Adipocyte (in vitro differentiated cells): Measurements from ENCODE around the gene TGIF1.
"Not testable (repeated sequence)": the region's sequence is repeated elsewhere in the genome, so short reads cannot be mapped to it uniquely, and the experiment has no call there.

Source experiments
- DNase-seq: peaks from one replicate; pipeline ENCODE4 v3.0.0-alpha.2; 2015; ENCODE audit warnings: low read depth
- H3K27me3 ChIP-seq: replicated peaks from 2 replicates; pipeline ENCODE4 v1.7.0; 2013; ENCODE audit warnings: mild to moderate bottlenecking, low read length, moderate library complexity; ENCODE audit not compliant: control insufficient read depth, insufficient read depth
- H3K36me3 ChIP-seq: 2 replicates; pipeline ENCODE4 v1.7.0; 2013; ENCODE audit warnings: low read length, mild to moderate bottlenecking, moderate library complexity; ENCODE audit not compliant: control insufficient read depth, insufficient read depth, severe bottlenecking
- H3K4me1 ChIP-seq: 2 replicates; pipeline ENCODE4 v1.7.0; 2013; ENCODE audit warnings: mild to moderate bottlenecking, low read length, moderate library complexity; ENCODE audit not compliant: control insufficient read depth, insufficient read depth
- H3K4me3 ChIP-seq: 2 replicates; pipeline ENCODE4 v1.7.0; 2013; ENCODE audit warnings: mild to moderate bottlenecking, low read length, moderate library complexity
- H3K9ac ChIP-seq: 2 replicates; pipeline ENCODE4 v1.7.0; 2013; ENCODE audit warnings: mild to moderate bottlenecking, low read length, moderate library complexity
- H3K9me3 ChIP-seq: 2 replicates; pipeline ENCODE4 v1.7.0; 2013; ENCODE audit warnings: mild to moderate bottlenecking, low read length, moderate library complexity; ENCODE audit not compliant: control insufficient read depth

Gene TGIF1

GRCh38 chr18:3412528-3412927 is 37.4 kb upstream of the TGIF1 start:
- not testable (repeated sequence) for H3K4me1 ChIP-seq, H3K36me3 ChIP-seq, H3K9ac ChIP-seq, H3K9me3 ChIP-seq, DNase-seq, H3K27me3 ChIP-seq
- H3K4me3 ChIP-seq: peak overlapping the region; percentile 82

GRCh38 chr18:3415110-3415509 is 34.9 kb upstream of the TGIF1 start:
- no peak overlapping the region for H3K9ac ChIP-seq
- H3K4me3 ChIP-seq: no peak overlapping the region
- H3K27me3 ChIP-seq: no peaks in the 10 kb centered on the region
- no peaks in the 10 kb centered on the region for H3K36me3 ChIP-seq
- no peak for DNase-seq
- H3K4me1 ChIP-seq: no peaks in the 10 kb centered on the region
- H3K9me3 ChIP-seq: no peaks in the 10 kb centered on the region

DNA sequence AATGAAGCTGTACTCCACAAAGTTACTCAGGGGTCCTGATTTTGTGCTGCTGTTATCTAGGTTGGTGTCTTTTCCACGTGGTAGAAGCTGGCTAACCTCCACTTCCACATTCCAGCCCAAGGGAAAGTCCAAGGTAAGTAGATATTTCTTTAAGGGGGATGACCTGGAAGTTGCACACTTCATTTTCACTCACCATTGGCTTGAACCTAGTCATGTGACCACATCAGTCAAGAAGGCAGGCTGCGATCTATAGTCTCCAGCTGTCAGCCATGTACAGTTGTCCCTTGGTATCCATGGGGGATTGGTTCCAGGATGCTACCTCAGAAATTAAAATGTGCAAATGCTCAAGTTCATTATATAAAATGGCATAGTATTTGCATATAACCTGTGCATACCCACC is 31.9 kb upstream of the TGIF1 start:
- Histone ChIP-seq H3K9ac (no peak overlapping the region), H3K27me3 (no peaks in the 10 kb centered on the region), H3K36me3 (no peaks in the 10 kb centered on the region), H3K4me1 (no peaks in the 10 kb centered on the region), H3K9me3 (peaks cover 6% of the 10 kb centered on the region), H3K4me3 (no peak overlapping the region)
- DNase-seq: no peak

- DNase-seq: no peak
- H3K4me3 ChIP-seq: no peak overlapping the region
- H3K9ac ChIP-seq: no peak overlapping the region
These were observed 29.1 kb upstream of the TGIF1 start for GRCh38 chr18:3420919-3421279.

GRCh38 chr18:3422905-3423304 is 27.1 kb upstream of the TGIF1 start:
- no peak for DNase-seq
- no peak overlapping the region for H3K4me3 ChIP-seq
- H3K9ac ChIP-seq: no peak overlapping the region
- no peaks in the 10 kb centered on the region for H3K4me1 ChIP-seq
- H3K27me3 ChIP-seq: no peaks in the 10 kb centered on the region
- H3K9me3 ChIP-seq: peaks cover 6% of the 10 kb centered on the region
- no peaks in the 10 kb centered on the region for H3K36me3 ChIP-seq

More at GRCh38 chr18:3420919-3421279, 29.1 kb upstream of the TGIF1 start:
- peaks cover 6% of the 10 kb centered on the region for H3K9me3 ChIP-seq
- no peaks in the 10 kb centered on the region for H3K27me3 ChIP-seq
- H3K36me3 ChIP-seq: no peaks in the 10 kb centered on the region
- H3K4me1 ChIP-seq: no peaks in the 10 kb centered on the region

GRCh38 chr18:3424280-3424890 is 25.6 kb upstream of the TGIF1 start:
- Histone ChIP-seq H3K27me3 (no peaks in the 10 kb centered on the region), H3K9ac (no peak overlapping the region), H3K4me1 (no peaks in the 10 kb centered on the region), H3K9me3 (peaks cover 6% of the 10 kb centered on the region), H3K4me3 (no peak overlapping the region), H3K36me3 (no peaks in the 10 kb centered on the region)
- DNase-seq: no peak

- H3K36me3 ChIP-seq: no peaks in the 10 kb centered on the region
- H3K4me3 ChIP-seq: no peak overlapping the region
- no peak overlapping the region for H3K9ac ChIP-seq
- no peak for DNase-seq
- H3K27me3 ChIP-seq: no peaks in the 10 kb centered on the region
- H3K4me1 ChIP-seq: no peaks in the 10 kb centered on the region
- peaks cover 6% of the 10 kb centered on the region for H3K9me3 ChIP-seq
These were observed 24.9 kb upstream of the TGIF1 start for GRCh38 chr18:3425030-3425429.

DNA sequence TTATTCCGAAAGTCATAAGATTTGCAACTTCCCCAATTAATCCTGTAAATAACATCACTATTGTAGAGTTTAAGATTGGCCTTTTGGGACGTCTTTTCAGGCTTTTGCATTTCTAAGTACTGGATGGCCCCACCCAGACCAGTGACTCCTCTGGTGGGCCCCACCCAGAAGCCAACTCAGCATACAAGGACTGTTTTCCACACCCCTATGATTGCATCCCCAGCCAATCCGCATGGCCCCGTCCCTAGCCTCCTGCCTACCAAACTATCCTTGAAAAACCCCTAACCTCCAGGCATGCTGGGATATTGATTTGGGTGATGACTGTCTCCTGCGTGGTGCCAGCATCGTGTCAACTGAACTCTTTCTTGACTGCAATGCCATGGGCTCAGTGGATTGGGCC is 24.5 kb upstream of the TGIF1 start:
- H3K9me3 ChIP-seq: peaks cover 4% of the 10 kb centered on the region
- H3K4me1 ChIP-seq: no peaks in the 10 kb centered on the region
- no peak for DNase-seq
- H3K36me3 ChIP-seq: no peaks in the 10 kb centered on the region
- H3K9ac ChIP-seq: no peak overlapping the region
- no peaks in the 10 kb centered on the region for H3K27me3 ChIP-seq
- no peak overlapping the region for H3K4me3 ChIP-seq

- DNase-seq: no peak
- no peaks in the 10 kb centered on the region for H3K36me3 ChIP-seq
- H3K9ac ChIP-seq: no peak overlapping the region
- H3K9me3 ChIP-seq: no peaks in the 10 kb centered on the region
- no peaks in the 10 kb centered on the region for H3K27me3 ChIP-seq
- H3K4me1 ChIP-seq: no peaks in the 10 kb centered on the region
- no peak overlapping the region for H3K4me3 ChIP-seq
These were observed 23.9 kb upstream of the TGIF1 start for GRCh38 chr18:3426074-3426473.

DNA sequence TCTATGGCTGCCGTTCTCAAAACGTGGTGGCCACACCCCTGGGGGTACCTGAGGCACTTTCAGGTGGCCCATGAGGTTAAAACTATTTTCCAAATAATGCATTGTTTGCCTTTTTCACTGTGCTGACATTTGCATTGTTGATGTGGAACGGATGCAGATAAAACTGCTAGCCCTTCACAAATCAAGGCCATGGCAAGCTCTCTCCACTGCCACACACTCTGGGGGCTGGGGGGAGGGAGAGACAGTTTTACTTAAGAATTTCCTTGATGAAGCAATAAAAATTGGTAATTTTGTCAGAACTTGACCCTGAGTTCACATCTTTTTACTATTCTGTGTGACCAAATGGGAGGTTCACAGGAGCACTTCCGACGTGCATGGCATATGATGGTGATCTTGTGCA is 22.0 kb upstream of the TGIF1 start:
- no peaks in the 10 kb centered on the region for H3K9me3 ChIP-seq
- H3K9ac ChIP-seq: no peak overlapping the region
- no peak overlapping the region for H3K4me3 ChIP-seq
- H3K36me3 ChIP-seq: no peaks in the 10 kb centered on the region
- no peak for DNase-seq
- H3K27me3 ChIP-seq: no peaks in the 10 kb centered on the region
- no peaks in the 10 kb centered on the region for H3K4me1 ChIP-seq

DNA sequence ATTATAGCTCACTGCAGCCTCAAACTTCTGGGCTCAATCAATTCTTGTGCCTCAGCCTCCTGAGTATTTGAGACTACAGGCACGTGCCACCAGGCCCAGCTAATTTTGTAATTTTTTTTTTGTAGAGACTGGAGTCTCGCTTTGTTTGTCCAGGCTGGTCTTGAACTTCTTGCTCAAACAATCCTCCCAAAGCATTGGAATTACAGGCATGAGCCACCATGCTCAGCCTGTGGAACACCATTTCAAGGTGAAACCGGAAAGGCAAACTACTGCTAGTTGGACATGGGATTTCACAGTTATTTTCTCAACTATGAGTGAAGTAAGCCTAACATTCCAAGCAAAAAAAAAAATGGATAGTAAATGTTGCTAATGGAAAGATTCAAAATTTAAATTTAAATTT is 20.9 kb upstream of the TGIF1 start:
- no peak for DNase-seq
- H3K4me3 ChIP-seq: no peak overlapping the region
- H3K27me3 ChIP-seq: no peaks in the 10 kb centered on the region
- no peaks in the 10 kb centered on the region for H3K9me3 ChIP-seq
- no peak overlapping the region for H3K9ac ChIP-seq
- H3K36me3 ChIP-seq: no peaks in the 10 kb centered on the region
- no peaks in the 10 kb centered on the region for H3K4me1 ChIP-seq

DNA sequence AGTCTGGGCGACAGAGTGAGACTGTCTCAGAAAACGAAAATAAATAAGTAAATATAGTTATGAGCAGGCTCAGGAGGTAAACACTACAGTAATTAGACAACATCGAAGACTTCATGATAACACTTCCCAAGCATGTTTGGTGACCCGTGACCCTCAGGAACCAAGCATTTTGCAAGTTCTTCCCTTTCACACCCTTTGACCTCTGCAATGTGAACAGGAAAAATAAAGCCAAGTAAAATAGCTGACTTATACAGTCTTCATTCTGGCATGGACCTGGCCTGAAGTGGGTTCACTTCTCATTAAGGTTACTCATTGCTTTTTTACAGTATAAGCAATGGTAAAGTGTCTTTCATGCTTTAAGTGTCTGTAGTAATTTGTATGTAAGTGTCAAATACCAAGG is 15.3 kb upstream of the TGIF1 start:
- Histone ChIP-seq H3K4me1 (peaks cover 2% of the 10 kb centered on the region), H3K9ac (no peak overlapping the region), H3K4me3 (no peak overlapping the region), H3K9me3 (no peaks in the 10 kb centered on the region), H3K36me3 (no peaks in the 10 kb centered on the region), H3K27me3 (no peaks in the 10 kb centered on the region)
- no peak for DNase-seq
